ENCODE data around the gene GPSM1.

GPSM1 gene, protein sequence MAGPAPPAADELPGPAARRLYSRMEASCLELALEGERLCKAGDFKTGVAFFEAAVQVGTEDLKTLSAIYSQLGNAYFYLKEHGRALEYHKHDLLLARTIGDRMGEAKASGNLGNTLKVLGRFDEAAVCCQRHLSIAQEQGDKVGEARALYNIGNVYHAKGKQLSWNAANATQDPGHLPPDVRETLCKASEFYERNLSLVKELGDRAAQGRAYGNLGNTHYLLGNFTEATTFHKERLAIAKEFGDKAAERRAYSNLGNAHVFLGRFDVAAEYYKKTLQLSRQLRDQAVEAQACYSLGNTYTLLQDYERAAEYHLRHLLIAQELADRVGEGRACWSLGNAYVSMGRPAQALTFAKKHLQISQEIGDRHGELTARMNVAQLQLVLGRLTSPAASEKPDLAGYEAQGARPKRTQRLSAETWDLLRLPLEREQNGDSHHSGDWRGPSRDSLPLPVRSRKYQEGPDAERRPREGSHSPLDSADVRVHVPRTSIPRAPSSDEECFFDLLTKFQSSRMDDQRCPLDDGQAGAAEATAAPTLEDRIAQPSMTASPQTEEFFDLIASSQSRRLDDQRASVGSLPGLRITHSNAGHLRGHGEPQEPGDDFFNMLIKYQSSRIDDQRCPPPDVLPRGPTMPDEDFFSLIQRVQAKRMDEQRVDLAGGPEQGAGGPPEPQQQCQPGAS

DNA sequence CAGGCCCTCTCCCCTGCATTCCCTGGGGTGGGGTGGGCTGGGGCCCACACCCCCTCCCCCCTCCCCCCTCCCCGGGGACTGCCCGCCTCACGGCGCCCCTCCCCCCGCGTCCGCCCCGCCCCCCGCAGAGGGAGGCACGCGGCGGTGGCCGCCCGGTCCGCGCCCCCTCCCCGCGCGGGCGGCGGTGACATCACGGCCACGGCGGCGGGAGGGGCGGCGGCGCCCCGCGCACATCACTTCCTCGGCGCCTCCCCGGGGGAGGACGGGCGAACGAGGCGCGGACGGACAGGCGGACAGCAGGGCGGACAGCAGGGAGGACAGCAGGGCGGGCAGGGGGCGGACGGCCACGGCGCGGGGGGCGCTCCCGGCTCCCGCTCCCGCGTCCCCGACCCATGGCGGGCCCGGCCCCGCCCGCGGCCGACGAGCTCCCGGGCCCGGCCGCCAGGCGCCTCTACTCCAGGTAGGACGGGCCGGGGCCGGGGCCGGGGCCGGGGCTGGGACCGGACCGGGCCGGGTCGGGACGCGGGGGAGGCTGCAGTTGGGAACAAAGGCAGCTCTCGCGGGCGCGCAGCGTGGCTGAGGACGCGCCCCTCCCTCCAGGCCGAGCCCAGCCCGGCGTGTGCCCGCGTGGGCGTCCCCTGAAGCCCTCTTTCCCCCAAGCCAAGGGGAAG is at the start of gene GPSM1:
GPSM1 (plus strand) TSS at position 236 of the 671 bp plus-strand sequence; CDS start at position 393, 157 bp downstream.
- in situ Hi-C loops (cut with HindIII; ENCODE audit: low sequenced_read_pairs), result no loop called here

DNA sequence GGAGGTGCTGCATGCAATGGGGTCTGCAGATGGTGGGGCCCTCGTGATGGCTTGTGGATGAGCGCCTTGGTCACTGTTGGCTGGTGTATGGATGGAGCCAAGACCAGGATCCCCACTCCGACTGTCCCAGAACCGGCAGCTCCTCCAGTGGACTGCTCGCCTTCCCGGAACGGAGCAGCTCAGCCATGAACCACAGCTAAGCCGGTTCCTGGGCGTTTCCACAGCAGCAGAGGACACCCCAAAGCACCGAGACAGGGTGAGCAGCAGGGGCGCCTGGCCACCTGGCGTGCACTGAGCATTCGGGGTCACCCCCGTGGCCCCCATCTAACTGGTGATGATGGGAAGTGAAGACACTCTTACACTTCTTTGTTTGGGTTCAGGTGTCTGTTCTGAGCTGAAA is 49.6 kb upstream of the GPSM1 start:
- in situ Hi-C loops (cut with HindIII; ENCODE audit: low sequenced_read_pairs), result no loop called here

DNA sequence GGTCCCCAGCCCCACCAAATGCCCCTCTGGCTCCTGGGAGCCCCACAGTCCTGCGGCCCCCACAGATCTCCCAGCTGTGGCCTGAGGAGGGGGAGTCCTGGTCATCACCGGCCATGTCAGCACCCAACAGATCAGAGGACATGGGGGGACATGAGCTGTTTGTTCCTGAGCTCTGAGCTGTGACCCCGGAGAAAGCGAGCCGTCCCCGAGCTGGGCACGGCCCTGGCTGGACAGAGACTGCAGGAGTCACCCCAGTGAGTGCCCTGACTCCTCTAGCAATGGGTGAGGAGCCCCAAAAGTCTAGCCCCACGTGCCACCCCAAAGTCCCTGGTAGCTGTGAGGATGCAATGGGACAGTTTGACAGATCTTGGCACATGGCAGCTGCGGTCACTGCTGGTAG is 49.1 kb upstream of the GPSM1 start:
- in situ Hi-C loops (cut with HindIII; ENCODE audit: low sequenced_read_pairs), result no loop called here

DNA sequence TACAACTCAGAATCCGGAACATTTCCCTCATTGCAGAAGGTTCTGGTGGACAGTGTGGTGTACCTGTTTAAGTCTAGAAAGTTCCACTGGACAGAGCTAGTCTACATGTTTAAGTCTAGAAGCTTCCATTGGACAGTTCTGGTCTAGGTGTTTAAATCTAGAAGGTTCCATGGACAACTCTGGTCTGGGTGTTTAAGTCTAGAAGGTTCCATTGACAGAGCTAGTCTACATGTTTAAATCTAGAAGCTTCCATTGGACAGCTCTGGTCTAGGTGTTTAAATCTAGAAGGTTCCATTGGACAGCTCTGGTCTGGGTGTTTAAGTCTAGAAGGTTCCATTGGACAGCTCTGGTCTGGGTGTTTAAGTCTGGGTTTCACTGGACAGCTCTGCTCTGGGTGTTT is 48.4 kb upstream of the GPSM1 start:
- in situ Hi-C loops (cut with HindIII; ENCODE audit: low sequenced_read_pairs), result no loop called here

DNA sequence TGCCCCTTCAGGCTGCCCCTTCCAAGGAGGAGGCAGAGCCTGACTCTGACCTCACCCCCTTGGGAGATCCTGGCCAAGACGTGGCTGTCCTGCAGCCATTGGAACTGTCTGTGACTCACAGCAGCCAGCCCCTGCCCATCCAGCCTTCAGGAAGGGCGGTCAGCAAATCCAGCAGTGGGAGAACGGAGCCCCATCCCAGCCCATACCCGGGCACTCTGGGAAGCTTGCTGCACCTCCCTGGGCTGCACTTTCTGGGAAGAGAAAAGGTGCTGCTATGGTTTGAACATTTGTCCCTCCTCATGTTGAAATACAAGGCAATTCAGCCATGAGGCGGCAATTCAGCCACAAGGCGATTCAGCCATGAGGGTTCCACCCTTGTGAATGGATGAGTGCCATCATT is 47.9 kb upstream of the GPSM1 start:
- in situ Hi-C loops (cut with HindIII; ENCODE audit: low sequenced_read_pairs), result no loop called here

DNA sequence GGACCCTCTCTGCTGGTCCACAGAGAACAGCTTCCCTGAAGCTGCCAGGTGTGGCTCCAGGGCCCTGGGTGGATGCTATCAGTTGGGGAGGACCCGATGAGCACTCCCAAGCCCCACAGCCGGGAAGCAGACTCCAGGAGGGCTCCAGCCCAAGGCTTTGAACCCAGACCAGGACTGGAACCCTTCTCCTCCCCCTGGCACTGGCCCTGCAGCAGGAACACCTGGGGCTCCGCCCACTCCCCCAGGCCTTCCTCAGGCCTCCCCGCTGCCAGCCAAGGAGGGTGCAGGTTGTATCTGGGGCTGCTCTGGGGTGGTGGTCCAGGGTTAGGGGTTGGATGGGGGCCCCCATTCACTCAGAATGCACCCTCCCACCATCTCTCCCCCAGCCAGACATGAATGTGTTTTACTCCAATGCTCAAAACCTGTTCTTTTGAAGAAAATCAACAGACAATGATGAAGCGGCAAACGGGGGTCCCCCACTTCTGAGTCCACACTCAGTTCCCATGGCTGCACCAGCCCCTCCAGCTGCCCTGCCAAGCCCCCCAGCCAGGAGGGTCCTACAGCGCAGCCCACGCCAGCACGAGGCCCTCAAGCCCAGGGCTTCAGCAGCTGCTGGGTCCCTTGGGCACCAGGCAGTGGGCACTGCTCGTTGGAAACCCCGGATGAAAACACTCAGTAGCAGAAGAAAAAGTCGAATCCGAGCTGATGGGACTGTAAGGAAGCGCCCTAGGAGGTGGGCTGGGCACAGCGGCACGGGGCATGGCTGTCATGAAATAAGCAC is 46.6 kb upstream of the GPSM1 start:
- in situ Hi-C loops (cut with HindIII; ENCODE audit: low sequenced_read_pairs), result no loop called here

DNA sequence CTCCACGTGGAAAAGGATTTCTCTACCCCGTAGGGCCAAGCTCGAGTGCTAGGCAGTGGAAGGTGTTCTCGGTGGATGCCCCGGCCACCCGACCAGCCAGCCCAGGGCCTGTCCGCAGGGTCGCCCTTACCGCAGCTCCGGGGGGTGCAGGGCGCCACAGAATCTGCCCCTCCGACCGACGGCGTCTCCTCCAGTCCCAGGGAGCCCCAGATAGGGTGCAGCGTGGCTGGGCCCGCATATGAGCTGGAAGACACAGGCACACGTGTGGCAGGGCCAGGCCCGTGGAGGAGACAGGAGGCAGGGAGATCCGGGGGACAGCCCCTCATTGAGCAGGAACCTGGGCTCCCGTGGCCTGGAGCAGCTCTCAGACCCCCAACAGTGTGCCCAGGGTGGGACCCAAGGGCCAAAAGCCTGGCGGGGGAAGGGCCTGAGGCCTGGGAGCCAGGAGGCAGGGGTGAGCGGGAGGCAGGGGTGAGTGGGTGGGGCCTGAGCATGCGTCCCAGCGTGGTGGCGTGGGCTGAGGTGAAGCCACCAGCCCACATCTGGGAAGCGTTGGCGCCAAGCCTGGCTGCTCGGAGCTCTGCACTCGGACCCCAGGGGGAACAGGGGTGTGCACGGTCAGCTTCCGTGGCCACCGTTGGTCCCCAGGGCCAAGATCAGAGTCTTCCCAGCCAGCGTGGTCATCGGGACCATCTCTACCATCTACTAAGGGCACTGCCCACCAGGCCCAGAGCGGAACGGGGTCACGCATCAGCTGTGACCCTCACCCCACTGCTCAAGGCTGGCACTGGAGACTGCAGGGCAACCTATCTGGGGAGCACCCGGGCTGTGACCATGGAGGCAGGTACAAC is 45.7 kb upstream of the GPSM1 start:
- in situ Hi-C loops (cut with HindIII; ENCODE audit: low sequenced_read_pairs), result no loop called here

DNA sequence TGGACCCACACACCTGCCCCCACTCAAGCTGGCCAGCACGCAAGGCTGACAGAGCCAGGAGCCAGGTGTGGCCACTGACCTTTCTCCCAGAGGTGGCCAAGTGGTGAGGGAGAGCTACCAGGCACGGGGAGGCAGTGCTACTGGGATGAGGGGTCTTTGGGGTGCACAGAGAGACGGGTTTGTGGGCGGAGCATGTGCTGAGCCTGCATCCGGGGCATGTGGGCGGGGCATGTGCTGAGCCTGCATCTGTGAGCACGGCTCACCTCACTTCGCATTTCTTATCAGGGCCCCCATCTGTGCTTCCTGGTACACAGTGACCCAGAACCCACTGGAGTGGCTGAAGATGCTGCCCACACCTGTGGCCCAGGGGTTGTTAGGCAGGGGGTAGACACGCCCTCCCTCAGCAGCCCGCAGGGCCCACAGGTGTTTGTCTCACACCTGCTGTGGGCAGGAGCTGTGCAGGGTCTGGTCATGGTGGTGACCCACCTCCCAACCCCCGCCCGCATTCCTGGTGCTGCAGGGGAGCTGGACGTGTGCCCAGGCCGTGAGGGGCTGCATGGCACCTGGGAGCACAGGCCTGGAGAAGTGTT is 45.0 kb upstream of the GPSM1 start:
- in situ Hi-C loops (cut with HindIII; ENCODE audit: low sequenced_read_pairs), result no loop called here

DNA sequence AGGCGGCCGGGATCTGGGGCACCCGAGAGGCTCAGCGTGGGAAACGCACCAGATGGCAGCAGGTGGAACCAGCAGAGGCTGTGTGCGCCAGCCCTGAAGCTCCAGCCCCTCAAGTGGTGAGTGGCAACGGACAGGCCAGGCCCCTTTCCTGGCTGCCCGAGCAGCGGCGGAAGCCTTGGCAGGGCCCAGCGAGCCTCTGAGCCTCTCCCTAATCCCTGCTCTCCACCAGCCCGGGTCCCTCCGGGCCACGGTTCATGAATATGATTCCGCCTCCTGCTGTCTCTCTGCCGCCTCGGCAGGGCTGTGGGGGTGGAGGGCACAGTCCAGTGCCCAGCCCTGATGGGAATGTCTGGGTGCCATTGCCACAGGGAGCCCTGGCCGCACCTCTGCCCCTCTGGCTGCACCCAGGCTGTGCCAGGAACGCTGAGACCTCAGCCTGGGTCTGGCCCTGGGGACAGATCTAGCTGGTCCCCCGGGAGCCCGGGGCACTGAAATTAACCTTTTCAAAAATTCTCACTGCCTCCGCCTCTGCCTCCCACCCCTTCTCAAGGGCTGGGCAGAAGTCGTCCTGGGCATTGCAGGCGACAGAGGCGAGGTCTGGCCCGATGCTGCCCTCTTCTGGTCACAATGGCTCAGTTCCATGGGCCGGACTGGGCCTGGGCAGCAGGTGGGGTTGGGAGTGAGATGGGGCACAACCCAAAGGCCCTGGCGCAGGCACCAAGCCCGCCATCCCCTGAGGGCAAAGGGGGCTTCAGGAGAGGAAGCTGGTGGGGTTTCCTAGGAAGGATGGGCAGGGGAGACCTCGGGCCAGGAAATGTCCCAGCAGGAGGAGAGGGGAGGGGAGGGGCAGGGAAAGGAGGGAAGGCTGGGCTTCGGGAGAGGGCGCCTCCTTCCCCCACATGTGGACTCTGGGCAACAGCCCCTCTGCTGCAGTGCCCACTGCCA is 43.8 kb upstream of the GPSM1 start:
- in situ Hi-C loops (cut with HindIII; ENCODE audit: low sequenced_read_pairs), result no loop called here

DNA sequence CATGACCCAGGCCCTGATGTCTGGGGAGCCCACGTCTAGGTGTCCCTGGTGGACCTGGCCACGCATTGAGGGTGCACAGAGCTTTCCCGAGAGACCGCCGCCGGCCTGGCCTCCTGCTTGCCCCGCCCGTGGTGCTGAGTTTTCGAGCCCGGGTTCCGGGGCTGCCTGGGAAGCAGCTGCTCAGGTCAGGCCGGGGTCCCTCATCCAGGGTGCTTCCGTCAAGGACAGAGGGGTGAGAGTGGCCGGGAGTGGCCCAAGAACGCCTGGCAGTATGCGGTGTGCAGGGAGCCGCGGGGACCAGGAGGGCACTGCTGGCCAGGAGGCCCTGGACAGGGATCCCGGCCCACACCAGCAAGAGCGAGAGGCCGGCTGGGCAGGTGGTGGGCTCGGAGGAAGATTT is 43.0 kb upstream of the GPSM1 start:
- in situ Hi-C loops (cut with HindIII; ENCODE audit: low sequenced_read_pairs), result no loop called here

DNA sequence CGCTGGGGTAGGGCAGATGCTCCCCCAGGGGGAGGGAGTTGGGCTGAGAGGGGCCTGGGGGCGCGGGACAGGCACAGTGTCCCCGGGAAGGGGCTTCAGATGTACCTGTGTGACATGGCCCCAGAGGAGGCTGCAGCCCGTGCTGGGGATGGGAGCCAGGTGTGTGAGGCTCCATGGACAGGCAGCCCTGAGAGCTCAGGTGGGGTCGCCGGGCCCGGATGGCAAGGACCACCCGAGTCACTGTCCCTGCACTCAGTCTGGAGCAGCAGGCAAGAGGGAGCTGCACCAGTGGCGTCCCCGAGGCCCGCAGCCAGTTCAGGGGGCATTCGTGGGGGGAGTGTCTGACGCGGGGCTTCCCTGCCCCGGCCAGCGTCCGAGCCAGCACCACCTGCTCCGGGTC is 42.4 kb upstream of the GPSM1 start:
- in situ Hi-C loops (cut with HindIII; ENCODE audit: low sequenced_read_pairs), result no loop called here

DNA sequence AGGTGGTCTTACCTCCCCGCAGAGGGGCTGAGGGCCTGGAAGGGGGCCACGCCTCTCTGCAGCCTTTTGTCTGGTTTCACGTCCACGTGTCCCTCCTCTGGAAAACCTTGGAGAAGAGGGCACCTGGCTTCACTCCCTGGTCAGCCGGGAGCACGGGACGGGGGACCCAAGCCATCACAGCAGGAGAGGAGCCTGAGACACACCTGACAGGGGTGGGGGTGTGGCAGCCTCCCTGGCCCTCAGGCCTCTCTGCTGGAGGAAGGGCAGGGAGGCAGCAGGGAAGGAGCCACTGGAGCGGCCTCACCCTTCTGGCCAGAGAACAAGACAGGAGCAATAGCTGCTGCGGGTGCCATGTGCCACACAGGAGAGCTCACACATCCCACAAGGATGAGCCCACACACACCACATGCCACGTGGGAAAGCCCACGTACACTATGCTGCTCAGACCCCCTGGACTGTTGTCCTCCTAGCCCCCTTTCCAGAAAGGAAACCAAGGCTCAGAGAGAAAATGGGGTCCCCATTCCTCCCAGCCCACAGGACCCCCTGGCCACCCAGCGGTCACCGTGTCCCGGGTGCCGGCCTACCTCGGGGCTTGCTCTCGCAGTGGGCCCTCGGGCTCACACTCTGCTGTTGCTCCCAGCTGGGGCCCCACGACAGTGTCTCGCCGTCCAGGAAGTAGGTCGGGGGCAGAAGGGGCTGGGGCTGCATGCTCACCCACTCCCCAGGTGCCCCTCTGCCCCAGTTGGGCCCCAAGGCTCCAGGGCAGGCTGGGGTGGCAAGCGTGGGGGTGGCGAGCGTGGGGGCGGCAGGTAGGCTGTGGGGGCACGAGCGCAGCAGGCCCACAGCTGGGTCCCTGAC is 41.6 kb upstream of the GPSM1 start:
- in situ Hi-C loops (cut with HindIII; ENCODE audit: low sequenced_read_pairs), result no loop called here

DNA sequence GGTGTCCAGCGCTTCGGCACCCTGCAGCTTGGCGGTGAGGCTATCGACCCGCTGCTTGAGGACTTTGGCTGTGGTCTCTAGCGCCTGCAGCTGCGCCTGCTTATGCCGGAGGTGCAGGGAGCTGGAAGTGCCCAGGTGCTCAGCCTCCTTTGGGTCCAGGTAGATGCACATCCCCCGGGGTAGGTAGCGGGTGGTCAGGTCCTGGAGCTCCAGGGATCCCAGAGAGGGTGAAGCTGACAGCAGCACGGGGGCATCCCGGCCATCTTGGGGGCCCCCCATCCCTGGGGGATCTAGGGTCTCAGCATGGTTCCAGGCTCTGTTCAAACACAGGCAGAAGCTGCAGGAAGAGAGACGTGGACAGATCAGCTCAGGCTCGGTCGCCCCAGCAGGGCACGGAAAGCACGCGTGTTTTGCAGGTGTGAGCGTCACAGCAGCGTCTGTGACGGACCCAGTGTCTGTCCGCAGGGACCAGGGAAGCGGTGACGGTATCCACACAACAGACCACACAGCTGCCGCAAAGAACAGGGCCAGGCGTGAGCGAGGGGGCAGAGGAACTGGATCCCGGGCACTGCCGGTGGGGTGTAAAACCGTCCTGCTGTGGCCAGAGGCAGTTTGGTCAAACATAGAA is 40.9 kb upstream of the GPSM1 start:
- in situ Hi-C loops (cut with HindIII; ENCODE audit: low sequenced_read_pairs), result no loop called here

DNA sequence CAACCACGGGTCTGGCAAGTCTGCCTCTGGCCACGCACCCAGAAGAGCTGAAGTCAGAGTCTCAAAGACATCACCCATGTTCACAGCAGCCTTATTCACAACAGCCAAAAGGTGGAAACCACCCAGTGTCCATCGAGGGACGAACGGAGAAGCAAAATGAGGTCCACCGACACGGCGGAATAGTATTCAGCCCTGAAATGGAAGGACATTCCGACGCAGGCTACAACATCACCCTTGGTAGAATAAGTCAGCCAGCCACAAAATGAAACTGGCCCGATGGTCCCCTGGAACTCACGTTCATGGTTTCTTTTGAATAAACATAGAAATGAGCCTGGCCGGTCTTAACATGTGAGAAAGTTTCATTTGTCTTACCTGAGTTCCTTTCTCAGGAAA is 40.4 kb upstream of the GPSM1 start:
- in situ Hi-C loops (cut with HindIII; ENCODE audit: low sequenced_read_pairs), result no loop called here

DNA sequence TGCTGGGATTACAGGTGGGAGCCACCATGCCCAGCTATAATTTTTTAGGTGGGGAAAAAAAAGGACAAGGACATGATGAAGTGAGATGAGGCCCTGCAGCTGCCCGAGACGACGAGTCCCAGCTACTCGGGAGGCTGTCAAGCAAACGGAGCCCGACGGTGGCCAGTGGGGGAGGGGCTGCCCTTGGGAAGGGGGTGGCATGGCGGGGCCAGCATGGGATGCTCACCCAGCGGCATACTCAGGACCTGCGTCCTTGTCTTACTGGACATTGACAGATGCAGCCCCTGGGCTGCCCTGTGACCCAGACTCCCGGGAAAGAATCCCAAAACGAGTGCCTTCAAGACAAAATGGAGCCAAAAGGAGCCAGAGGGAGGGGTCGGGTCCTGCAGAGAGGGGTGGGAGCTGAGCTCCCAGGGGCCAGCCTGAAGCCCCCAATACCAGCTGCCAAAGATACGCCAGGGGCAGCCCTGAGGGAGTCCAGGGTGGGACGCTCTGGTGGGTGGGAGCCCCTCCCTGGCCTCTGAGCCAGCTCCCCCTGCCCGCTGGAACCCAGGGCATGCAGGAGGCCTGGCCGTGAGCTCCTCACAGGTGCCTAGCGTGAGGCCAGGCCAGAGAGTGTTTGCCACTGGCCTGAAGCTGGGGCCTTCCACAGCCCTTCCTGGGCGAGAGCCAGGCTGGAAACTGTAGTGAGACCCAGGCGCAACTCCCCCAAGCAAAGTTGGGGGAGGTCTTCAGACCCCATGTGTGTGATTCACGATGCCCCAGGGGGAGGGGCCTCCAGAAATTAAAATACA is 39.2 kb upstream of the GPSM1 start:
- in situ Hi-C loops (cut with HindIII; ENCODE audit: low sequenced_read_pairs), result no loop called here

DNA sequence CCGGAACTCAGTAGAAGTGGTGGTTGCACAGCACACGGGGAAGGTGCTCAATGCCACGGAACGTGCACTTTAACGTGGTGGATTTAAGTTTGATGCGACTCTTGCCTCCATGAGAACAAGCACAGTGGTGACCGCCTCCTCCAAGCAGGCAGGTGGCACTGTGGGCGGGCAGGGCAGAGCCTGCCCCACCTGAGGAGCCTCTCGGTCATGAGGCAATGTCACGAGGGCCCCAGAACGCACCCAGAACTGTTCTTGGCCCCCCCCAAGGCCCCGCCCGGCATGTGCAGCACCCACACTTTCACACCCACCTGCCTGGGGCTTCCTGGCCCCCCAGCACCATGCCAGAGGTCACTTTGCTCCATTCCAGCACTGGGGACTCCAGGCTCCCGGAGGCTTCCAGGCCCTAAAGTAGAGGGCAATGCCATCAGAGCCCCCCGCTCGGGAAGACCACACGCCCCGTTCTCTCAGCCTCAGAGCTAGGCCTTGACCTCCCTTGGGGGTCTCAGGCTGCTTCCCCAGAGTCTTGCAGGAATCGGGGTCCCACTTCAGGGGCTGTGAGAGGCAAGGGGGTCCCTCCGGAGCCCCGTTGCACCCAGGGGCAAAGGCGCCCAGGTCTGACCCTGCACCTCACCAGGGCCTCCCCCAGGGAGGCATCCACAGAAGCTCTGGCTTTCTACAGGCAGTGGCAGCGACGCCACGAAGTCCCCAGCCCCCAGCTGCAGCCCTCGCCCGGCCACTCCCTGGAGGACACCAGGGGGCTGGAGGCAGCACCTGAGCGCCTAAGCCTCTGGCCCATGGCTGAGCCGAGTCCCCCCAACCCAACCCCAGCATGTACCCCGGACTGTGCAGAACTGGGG is 37.5 kb upstream of the GPSM1 start:
- in situ Hi-C loops (cut with HindIII; ENCODE audit: low sequenced_read_pairs), result no loop called here

Data from DLD1 (cell line).